Stimulated activated effector memory CD8-positive, alpha-beta T cell treated with anti-CD3 and anti-CD28 coated beads, Interleukin-12 subunit alpha, Interleukin-12 subunit beta, amount 100 ng/mL, for 72 hours (primary cell): ENCODE measurements around the gene SMIM5.
"Not testable (repeated sequence)": the region's sequence is repeated elsewhere in the genome, so short reads cannot be mapped to it uniquely, and the experiment has no call there.

ENCODE experiments used
- ATAC-seq: fragments of 150-1000 bp; cut with Tn5 transposase; 2 replicates; pipeline ENCODE4 v1.10.0; 2021
- DNase-seq, 2 donors: peaks; one replicate each; pipeline ENCODE4 v3.0.0; 2021 to 2022; ENCODE audit warnings: low spot score in 2 of 2
- H3K27ac Mint-ChIP-seq: one replicate; pipeline ENCODE4 v1.8.0; 2022; ENCODE audit warnings: mild to moderate bottlenecking, mixed read lengths
- H3K36me3 Mint-ChIP-seq: one replicate; pipeline ENCODE4 v1.8.0; 2022; ENCODE audit warnings: mild to moderate bottlenecking, mixed read lengths
- H3K4me1 Mint-ChIP-seq: one replicate; pipeline ENCODE4 v1.8.0; 2022; ENCODE audit warnings: mixed read lengths
- H3K4me3 Mint-ChIP-seq: one replicate; pipeline ENCODE4 v1.8.0; 2022; ENCODE audit warnings: mild to moderate bottlenecking, mixed read lengths
- H3K9me3 Mint-ChIP-seq: one replicate; pipeline ENCODE4 v1.8.0; 2022; ENCODE audit warnings: mixed read lengths

Gene SMIM5, protein sequence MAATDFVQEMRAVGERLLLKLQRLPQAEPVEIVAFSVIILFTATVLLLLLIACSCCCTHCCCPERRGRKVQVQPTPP

GRCh38 chr17:75632863-75633485, at the start of gene SMIM5:
SMIM5 (plus strand) TSS chr17:75633434; CDS start chr17:75640202, 6,768 bp downstream.
- DNase-seq (peak; percentile 78 to 92), ATAC-seq (peak; percentile 84)
- Mint-ChIP-seq H3K36me3 (peaks cover 10% of the 10 kb centered on the region), H3K4me1 (peaks cover 8% of the 10 kb centered on the region), H3K27ac (no peak within 1 kb of the TSS), H3K4me3 (no peak within 1 kb of the TSS), H3K9me3 (no peaks in the 10 kb centered on the region)

DNA sequence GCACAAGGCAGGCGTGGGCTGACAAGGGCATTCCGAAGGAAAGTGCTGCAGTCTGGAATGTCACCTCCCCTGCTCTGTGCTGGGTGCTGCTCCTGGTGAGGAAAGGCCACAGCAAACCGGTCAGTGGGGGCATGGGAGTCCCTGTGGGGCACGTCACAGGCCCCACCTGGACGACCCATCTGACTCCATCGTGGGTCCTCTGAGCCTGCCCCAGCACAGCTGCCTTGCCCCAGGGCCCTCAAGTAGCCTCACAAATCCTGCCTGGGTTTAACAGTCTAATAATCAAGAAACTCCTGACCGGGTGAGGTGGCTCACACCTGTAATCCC, 48.4 kb upstream of the SMIM5 start:
- ATAC-seq: no peak
- no peaks in the 10 kb centered on the region for H3K36me3 Mint-ChIP-seq
- no peak overlapping the region for H3K27ac Mint-ChIP-seq
- peaks cover 7% of the 10 kb centered on the region for H3K4me1 Mint-ChIP-seq
- no peak overlapping the region for H3K4me3 Mint-ChIP-seq
- H3K9me3 Mint-ChIP-seq: peaks cover 2% of the 10 kb centered on the region
- no peak for DNase-seq

DNA sequence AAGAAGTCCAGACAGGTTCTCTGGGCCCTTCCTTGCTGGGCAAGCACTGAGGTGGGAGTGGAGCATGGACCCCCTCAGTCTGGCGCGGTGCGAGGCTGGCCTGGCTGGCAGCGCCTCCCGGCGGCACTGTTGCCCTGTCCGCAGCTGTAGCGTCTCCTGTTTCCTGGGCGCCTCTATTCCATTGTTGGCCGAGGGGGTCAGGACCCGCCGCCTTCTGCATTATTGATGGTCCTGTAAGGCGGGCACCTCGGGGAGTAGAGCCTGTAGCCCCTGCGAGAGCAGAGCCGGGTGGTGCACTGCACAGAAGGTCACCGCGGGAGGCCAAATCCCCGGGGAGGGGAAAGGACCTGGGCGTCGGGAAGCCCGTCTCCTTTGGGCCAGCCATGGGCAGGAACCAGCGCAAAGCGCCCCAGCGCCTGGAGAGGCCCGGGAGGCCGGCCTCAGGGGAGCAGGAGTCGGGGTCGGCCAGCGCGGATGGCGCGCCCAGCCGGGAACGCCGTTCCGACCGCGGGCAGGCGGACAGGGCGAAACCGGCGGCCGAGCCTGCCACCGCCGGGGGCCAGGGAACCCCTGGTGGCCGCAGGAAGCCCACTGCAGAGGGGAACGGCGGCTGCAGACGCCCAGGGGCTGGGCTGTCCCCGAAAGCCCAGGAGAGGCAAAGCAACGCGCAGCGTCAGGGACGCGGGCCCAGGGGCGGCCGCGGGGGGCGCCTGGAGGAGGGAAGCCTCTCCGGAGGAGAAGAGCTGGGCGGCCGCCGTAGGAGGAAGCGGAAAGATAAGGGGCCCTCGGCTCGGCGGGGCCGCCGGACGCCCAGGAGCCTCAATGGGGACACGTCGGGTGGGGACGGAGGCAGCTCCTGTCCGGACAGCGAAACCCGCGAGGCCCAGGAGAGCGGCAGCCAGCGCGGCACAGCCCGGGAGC, 45.3 kb upstream of the SMIM5 start, which contains the start of gene MYO15B:
Gene MYO15B, plus strand, starts transcription at position 126 of the 921 bp plus-strand sequence. Its CDS starts 258 bp downstream, at position 384.
- DNase-seq (peak; percentile 49 to 81), ATAC-seq (peak; percentile 57)
- Mint-ChIP-seq H3K36me3 (no peaks in the 10 kb centered on the region), H3K4me1 (peaks cover 8% of the 10 kb centered on the region), H3K27ac (peak within 1 kb of the TSS; percentile 48), H3K9me3 (no peaks in the 10 kb centered on the region), H3K4me3 (peak within 1 kb of the TSS; percentile 68)

DNA sequence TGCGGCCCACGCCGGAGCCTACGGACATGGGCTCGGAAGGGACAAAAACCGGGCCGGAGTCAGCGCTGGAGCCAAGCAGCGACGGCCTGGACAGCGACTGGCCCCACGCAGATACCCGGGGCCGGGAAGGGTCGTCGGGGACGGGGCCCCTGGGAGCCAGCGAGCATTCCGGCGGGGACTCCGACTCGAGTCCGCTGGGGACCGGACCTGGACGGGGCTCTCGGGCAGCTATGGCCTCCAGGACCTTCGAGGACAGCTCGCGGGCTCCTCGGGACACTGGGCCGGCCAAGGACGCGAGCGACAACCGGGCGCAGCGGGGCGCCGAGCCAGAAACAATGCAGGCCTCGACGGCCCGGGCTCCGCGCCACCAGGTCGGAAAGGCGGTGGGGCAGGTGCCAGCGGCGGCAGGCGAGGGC, 44.6 kb upstream of the SMIM5 start:
- peak overlapping the region; percentile 48 for H3K27ac Mint-ChIP-seq
- DNase-seq (no peak), ATAC-seq (peak; percentile 39)
- H3K4me1 Mint-ChIP-seq: peaks cover 8% of the 10 kb centered on the region
- no peaks in the 10 kb centered on the region for H3K36me3 Mint-ChIP-seq
- no peaks in the 10 kb centered on the region for H3K9me3 Mint-ChIP-seq
- peak overlapping the region; percentile 68 for H3K4me3 Mint-ChIP-seq

DNA sequence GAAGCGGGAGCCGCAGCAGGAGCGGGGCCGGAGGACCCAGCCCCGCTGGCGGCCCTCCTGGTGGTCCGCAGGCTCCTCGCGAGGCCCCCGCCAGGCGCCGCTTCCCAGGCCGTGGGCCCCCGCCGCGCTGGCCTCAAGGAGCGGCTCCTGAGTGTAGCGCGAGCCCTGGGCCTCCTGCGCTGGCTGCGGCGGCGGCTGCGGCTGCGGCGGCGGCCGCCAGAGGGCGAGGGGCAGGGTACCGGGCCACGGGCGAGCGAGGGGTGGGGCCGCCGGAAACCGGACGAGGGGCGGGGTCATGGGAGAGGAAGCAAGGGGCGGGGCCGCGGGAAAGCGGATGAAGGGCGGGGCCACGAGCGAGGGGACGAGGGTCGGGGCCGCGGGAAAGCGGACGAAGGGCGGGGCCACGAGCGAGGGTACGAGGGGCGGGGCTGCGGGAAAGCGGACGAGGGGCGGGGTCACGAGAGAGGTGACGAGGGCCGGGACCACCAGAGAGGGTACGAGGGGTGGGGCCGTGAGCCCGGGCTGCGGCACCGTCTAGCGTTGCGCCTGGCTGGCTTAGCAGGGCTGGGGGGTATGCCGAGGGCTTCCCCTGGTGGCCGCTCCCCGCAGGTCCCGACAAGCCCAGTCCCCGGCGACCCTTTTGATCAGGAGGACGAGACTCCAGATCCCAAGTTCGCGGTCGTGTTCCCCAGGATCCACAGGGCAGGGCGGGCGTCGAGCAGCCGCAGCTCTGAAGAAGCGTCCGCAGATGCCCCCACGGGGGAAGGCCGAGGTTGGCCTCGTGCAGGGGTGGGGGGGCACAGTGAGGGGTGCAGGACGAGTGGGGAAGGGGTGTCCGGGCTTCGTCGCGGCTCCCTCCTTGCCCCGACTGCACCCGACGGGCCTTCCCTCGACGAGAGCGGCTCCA, 44.0 kb upstream of the SMIM5 start:
- H3K9me3 Mint-ChIP-seq: no peaks in the 10 kb centered on the region
- no peaks in the 10 kb centered on the region for H3K36me3 Mint-ChIP-seq
- peak; percentile 88 for ATAC-seq
- peaks cover 8% of the 10 kb centered on the region for H3K4me1 Mint-ChIP-seq
- DNase-seq: peak; percentile 96 to 98
- no peak overlapping the region for H3K27ac Mint-ChIP-seq
- H3K4me3 Mint-ChIP-seq: peak overlapping the region; percentile 68

DNA sequence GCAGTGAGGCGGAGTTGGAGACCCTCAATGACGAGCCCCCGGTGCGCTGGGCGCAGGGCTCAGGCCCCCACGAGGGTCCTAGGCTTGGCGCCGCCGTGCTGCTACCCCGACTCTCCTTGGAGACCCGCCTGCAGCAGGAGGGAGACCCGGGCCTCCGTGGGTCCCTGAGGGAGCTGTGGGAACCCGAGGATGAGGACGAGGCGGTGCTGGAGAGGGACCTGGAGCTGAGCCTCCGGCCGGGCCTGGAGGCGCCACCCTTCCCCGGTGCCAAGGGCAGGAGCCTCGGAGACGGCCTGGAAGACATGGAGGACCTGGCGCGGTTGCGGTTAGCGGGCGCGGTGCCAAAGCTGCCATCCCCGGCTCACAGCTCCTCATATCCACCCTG, 43.3 kb upstream of the SMIM5 start:
- Mint-ChIP-seq H3K27ac (no peak overlapping the region), H3K4me3 (peak overlapping the region; percentile 68), H3K4me1 (peaks cover 8% of the 10 kb centered on the region), H3K36me3 (no peaks in the 10 kb centered on the region), H3K9me3 (no peaks in the 10 kb centered on the region)
- DNase-seq: no peak
- ATAC-seq: no peak

DNA sequence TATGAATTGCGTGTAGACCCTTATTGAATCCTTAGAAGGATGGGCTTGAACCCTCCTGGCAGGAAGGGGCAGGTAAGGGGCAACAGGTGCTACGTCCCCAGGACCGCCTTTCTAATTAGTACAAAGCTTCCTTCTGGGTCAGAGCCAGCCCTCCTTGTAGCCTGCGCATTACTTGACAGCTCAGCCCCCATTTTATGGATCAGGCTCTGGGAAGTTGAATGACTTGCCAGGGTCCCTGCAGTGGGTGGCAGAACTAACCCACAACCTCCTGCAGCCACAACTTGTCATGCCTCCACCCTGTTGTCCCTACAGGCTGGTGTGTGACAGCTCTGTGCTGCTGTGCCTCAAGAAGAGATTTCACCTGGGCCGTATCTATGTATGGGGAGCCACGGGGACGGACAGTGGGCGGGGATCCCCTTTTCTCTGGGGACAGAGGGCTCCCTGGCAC, 42.9 kb upstream of the SMIM5 start:
- peaks cover 8% of the 10 kb centered on the region for H3K4me1 Mint-ChIP-seq
- DNase-seq: no peak
- H3K27ac Mint-ChIP-seq: no peak overlapping the region
- H3K36me3 Mint-ChIP-seq: no peaks in the 10 kb centered on the region
- no peaks in the 10 kb centered on the region for H3K9me3 Mint-ChIP-seq
- ATAC-seq: no peak
- peak overlapping the region; percentile 68 for H3K4me3 Mint-ChIP-seq

- ATAC-seq: no peak
- H3K4me3 Mint-ChIP-seq: peak overlapping the region; percentile 68
Measured at GRCh38 chr17:75590849-75591721, 42.1 kb upstream of the SMIM5 start.

DNA sequence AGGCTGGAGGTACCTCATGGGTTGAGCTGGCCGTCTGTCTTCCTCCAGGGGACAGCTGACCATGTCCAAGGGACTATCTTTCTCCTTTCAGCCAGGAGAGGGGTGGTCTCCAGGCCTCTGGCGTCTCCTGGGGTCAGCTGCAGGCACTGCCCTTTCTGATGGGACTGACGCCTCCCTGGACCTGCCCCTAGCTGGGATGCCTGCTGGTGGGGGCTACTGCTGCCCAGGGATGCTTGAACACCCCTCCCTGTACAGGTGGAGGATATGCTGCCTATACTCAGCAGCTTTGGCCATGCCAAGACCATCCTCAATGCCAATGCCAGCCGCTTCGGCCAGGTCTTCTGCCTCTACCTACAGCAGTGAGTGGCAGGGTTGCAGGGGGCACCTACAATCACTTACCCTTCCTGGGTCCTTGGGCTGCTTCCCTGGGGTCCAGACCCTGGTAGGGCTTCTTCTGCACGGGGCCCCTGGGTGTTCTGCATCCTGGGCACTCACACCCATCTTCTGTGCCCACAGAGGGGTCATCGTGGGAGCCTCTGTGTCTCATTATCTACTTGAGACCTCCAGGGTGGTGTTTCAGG, 41.4 kb upstream of the SMIM5 start:
- ATAC-seq: no peak
- Mint-ChIP-seq H3K4me1 (peaks cover 8% of the 10 kb centered on the region), H3K4me3 (no peak overlapping the region), H3K27ac (no peak overlapping the region), H3K36me3 (no peaks in the 10 kb centered on the region), H3K9me3 (no peaks in the 10 kb centered on the region)
- DNase-seq: no peak

More at GRCh38 chr17:75590849-75591721, 42.1 kb upstream of the SMIM5 start:
- Mint-ChIP-seq H3K36me3 (no peaks in the 10 kb centered on the region), H3K27ac (no peak overlapping the region), H3K9me3 (no peaks in the 10 kb centered on the region), H3K4me1 (peaks cover 8% of the 10 kb centered on the region)
- no peak for DNase-seq

DNA sequence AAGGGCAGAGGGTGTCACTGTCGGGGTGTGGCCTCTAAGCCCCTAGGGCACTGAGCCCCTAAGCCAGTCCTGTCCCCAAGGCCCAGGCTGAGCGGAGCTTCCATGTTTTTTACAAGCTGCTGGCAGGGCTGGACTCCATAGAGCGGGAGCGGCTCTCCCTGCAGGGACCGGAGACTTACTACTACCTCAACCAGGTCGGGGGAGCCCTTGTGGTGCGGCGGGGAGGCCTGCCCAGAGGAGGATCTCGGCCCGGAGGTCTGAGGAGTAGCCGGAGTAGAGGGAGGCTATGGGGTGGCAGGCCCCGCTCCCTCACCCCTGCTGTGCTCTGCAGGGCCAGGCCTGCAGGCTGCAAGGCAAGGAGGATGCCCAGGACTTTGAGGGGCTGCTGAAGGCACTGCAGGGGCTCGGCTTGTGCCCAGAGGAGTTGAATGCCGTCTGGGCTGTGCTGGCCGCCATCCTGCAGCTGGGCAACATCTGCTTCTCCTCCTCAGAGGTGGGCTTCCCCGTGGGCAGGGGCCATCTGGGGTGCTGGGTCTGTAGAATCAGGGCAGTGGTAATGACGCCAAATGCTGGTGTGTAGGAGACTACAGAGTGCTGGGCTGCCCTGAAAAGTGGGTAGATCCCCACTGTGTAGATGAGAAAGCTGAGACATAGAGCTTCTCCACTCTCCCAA, 40.8 kb upstream of the SMIM5 start:
- Mint-ChIP-seq H3K4me1 (peaks cover 8% of the 10 kb centered on the region), H3K4me3 (no peak overlapping the region), H3K9me3 (no peaks in the 10 kb centered on the region), H3K27ac (no peak overlapping the region), H3K36me3 (no peaks in the 10 kb centered on the region)
- no peak for DNase-seq
- ATAC-seq: no peak

GRCh38 chr17:75593430-75593829, 39.8 kb upstream of the SMIM5 start:
- ATAC-seq, DNase-seq, H3K4me1 Mint-ChIP-seq, H3K27ac Mint-ChIP-seq, H3K36me3 Mint-ChIP-seq, H3K4me3 Mint-ChIP-seq, H3K9me3 Mint-ChIP-seq: not testable (repeated sequence)

DNA sequence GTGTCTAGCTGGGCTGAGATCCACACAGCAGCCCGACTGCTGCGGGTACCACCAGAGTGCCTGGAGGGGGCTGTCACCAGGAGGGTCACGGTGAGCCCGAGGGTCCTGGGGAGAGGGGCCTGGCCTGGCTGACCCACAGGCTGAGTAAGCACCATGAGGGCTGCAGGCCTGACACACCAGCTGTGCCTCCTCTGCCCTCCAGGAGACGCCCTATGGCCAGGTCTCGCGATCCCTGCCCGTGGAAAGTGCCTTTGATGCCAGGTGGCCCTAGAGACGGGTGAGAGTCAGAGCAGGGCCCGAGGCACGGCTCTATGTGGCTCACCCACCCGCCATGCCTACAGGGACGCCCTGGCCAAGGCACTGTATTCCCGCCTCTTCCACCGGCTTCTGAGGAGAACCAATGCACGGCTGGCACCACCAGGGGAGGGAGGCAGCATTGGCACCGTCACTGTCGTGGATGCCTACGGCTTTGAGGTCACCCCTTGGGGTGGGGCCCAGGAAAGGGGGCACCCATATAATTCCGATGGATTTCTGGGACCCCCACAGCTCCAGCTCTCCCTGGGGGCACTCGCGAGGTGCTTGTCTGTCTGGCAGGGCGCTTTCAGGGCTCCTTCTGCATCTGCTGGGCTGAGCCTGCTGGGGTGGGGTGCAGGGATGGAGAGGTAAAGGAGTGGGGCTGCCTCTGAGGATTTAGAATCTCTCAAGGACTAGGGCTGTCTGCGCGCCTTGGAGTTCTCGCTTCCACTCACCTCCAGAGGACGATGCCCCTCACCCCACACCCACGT, 38.5 kb upstream of the SMIM5 start:
- no peaks in the 10 kb centered on the region for H3K9me3 Mint-ChIP-seq
- DNase-seq: no peak

More for the DNA sequence above, 38.5 kb upstream of the SMIM5 start:
- no peak overlapping the region for H3K27ac Mint-ChIP-seq
- H3K4me3 Mint-ChIP-seq: no peak overlapping the region
- no peaks in the 10 kb centered on the region for H3K36me3 Mint-ChIP-seq
- peaks cover 8% of the 10 kb centered on the region for H3K4me1 Mint-ChIP-seq
- no peak for ATAC-seq
